Measurements from ENCODE around the gene PLEKHG7. TPM values are rescaled to one million over a fixed set of nuclear protein-coding genes. Genes with fewer than 3 reads are reported as not detected.
A peak's percentile ranks its signal among the peaks of the same experiment; 100 is the strongest.
"Not testable (repeated sequence)": the region's sequence is repeated elsewhere in the genome, so short reads cannot be mapped to it uniquely, and the experiment has no call there.

The PLEKHG7 gene
- total RNA-seq, 1 experiment from 2014 or later: not detected

GRCh38 chr12:92736605-92737004, 33.8 kb downstream of the PLEKHG7 start:
- no peak for DNase-seq (ENCODE audit: low read depth)
- in situ Hi-C loops (cut with HindIII; ENCODE audit: low pct_unique_long_range_greater_than_20kb, low sequenced_read_pairs): no loop called here

GRCh38 chr12:92737855-92738850, 35.4 kb downstream of the PLEKHG7 start:
- DNase-seq (ENCODE audit: low read depth): no peak
- in situ Hi-C loops (cut with HindIII; ENCODE audit: low pct_unique_long_range_greater_than_20kb, low sequenced_read_pairs): no loop called here

GRCh38 chr12:92739113-92739512, 36.3 kb downstream of the PLEKHG7 start:
- no peak for DNase-seq (ENCODE audit: low read depth)
- in situ Hi-C loops (cut with HindIII; ENCODE audit: low pct_unique_long_range_greater_than_20kb, low sequenced_read_pairs): no loop called here

- DNase-seq (ENCODE audit: low read depth): no peak
- in situ Hi-C loops (cut with HindIII; ENCODE audit: low pct_unique_long_range_greater_than_20kb, low sequenced_read_pairs): no loop called here
These were observed 37.6 kb downstream of the PLEKHG7 start for GRCh38 chr12:92740411-92740810.

GRCh38 chr12:92743026-92743425, 40.2 kb downstream of the PLEKHG7 start:
- in situ Hi-C loops (cut with HindIII; ENCODE audit: low pct_unique_long_range_greater_than_20kb, low sequenced_read_pairs): no loop called here
- no peak for DNase-seq (ENCODE audit: low read depth)

- in situ Hi-C loops (cut with HindIII; ENCODE audit: low pct_unique_long_range_greater_than_20kb, low sequenced_read_pairs): no loop called here
- DNase-seq (ENCODE audit: low read depth): peak; percentile 36
These were observed 43.2 kb downstream of the PLEKHG7 start for GRCh38 chr12:92745856-92746550.

- DNase-seq (ENCODE audit: low read depth): no peak
- in situ Hi-C loops (cut with HindIII; ENCODE audit: low pct_unique_long_range_greater_than_20kb, low sequenced_read_pairs): no loop called here
These were observed 44.4 kb downstream of the PLEKHG7 start for GRCh38 chr12:92747151-92747550.

- in situ Hi-C loops (cut with HindIII; ENCODE audit: low pct_unique_long_range_greater_than_20kb, low sequenced_read_pairs): not testable (repeated sequence)
These were observed 46.9 kb downstream of the PLEKHG7 start for GRCh38 chr12:92749691-92750090.

GRCh38 chr12:92753976-92754885, 51.4 kb downstream of the PLEKHG7 start:
- DNase-seq (ENCODE audit: low read depth): no peak
- in situ Hi-C loops (cut with HindIII; ENCODE audit: low pct_unique_long_range_greater_than_20kb, low sequenced_read_pairs): no loop called here

More at GRCh38 chr12:92749691-92750090, 46.9 kb downstream of the PLEKHG7 start:
- not testable (repeated sequence) for DNase-seq (ENCODE audit: low read depth)

GRCh38 chr12:92756898-92757596, 54.3 kb downstream of the PLEKHG7 start:
- no peak for DNase-seq (ENCODE audit: low read depth)
- in situ Hi-C loops (cut with HindIII; ENCODE audit: low pct_unique_long_range_greater_than_20kb, low sequenced_read_pairs): no loop called here

- in situ Hi-C loops (cut with HindIII; ENCODE audit: low pct_unique_long_range_greater_than_20kb, low sequenced_read_pairs): no loop called here
These were observed 54.9 kb downstream of the PLEKHG7 start for GRCh38 chr12:92757597-92758121.

GRCh38 chr12:92759634-92760268, 57.0 kb downstream of the PLEKHG7 start:
- in situ Hi-C loops (cut with HindIII; ENCODE audit: low pct_unique_long_range_greater_than_20kb, low sequenced_read_pairs): no loop called here
- DNase-seq (ENCODE audit: low read depth): peak; percentile 71

More at GRCh38 chr12:92757597-92758121, 54.9 kb downstream of the PLEKHG7 start:
- no peak for DNase-seq (ENCODE audit: low read depth)

GRCh38 chr12:92762773-92763172, 60.0 kb downstream of the PLEKHG7 start:
- no peak for DNase-seq (ENCODE audit: low read depth)
- in situ Hi-C loops (cut with HindIII; ENCODE audit: low pct_unique_long_range_greater_than_20kb, low sequenced_read_pairs): no loop called here

- in situ Hi-C loops (cut with HindIII; ENCODE audit: low pct_unique_long_range_greater_than_20kb, low sequenced_read_pairs): no loop called here
- no peak for DNase-seq (ENCODE audit: low read depth)
These were observed 62.0 kb downstream of the PLEKHG7 start for GRCh38 chr12:92764831-92765230.

- no peak for DNase-seq (ENCODE audit: low read depth)
- in situ Hi-C loops (cut with HindIII; ENCODE audit: low pct_unique_long_range_greater_than_20kb, low sequenced_read_pairs): no loop called here
These were observed 63.1 kb downstream of the PLEKHG7 start for GRCh38 chr12:92765871-92766270.

- DNase-seq (ENCODE audit: low read depth): no peak
- in situ Hi-C loops (cut with HindIII; ENCODE audit: low pct_unique_long_range_greater_than_20kb, low sequenced_read_pairs): no loop called here
These were observed 66.5 kb downstream of the PLEKHG7 start for GRCh38 chr12:92769124-92769901.

Measured in Caki2 (cell line).